Activated CD4-positive, alpha-beta T cell treated with anti-CD3 and anti-CD28 coated beads, Interleukin-2, amount 50 U/mL, for 1 hour (primary cell): Measurements from ENCODE around the gene PRR5.
A peak's percentile ranks its signal among the peaks of the same experiment; 100 is the strongest.
"Not testable (repeated sequence)": the region's sequence is repeated elsewhere in the genome, so short reads cannot be mapped to it uniquely, and the experiment has no call there.

Source experiments
- DNase-seq: peaks from one replicate; pipeline ENCODE4 v3.0.0-alpha.2; 2020

PRR5 gene, protein sequence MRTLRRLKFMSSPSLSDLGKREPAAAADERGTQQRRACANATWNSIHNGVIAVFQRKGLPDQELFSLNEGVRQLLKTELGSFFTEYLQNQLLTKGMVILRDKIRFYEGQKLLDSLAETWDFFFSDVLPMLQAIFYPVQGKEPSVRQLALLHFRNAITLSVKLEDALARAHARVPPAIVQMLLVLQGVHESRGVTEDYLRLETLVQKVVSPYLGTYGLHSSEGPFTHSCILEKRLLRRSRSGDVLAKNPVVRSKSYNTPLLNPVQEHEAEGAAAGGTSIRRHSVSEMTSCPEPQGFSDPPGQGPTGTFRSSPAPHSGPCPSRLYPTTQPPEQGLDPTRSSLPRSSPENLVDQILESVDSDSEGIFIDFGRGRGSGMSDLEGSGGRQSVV

GRCh38 chr22:44701824-44702478, at the start of gene PRR5:
PRR5 (plus strand) TSS chr22:44702204; CDS start chr22:44702475, 271 bp downstream.
- peak; percentile 74 for DNase-seq

- not testable (repeated sequence) for DNase-seq
These were observed 49.1 kb upstream of the PRR5 start for GRCh38 chr22:44652866-44653265.

DNA sequence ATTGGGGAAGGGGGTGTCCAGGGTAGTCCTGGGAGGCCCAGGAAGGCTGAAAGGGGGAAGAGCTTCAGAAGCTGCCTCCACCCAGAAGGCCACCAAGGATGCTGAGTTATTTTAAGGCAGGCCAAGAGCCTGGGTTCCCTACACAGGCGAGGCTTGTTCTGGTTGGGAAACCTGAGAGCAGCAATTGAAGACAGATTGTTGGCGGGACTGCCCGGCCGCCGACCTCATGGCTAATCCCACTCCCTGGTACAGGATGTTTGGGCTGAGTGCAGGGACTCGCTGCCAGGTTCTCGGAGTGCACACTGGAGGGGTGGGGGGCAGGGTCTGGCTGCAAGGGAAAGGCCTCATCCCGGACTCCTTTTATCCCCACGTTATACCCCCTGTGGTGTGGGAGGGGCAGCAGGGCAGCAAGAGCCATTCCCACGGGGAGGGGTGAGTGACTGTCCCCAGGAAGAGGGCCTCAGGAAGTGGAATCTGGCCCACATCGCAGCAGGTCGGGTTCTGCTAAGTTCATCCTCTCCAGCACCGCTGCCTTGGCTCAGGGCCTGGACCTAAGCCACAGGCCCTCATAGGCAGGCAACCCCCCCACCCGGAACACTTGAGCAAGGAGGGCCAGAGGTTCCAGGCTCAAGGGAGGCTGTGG, 43.6 kb upstream of the PRR5 start:
- no peak for DNase-seq

DNA sequence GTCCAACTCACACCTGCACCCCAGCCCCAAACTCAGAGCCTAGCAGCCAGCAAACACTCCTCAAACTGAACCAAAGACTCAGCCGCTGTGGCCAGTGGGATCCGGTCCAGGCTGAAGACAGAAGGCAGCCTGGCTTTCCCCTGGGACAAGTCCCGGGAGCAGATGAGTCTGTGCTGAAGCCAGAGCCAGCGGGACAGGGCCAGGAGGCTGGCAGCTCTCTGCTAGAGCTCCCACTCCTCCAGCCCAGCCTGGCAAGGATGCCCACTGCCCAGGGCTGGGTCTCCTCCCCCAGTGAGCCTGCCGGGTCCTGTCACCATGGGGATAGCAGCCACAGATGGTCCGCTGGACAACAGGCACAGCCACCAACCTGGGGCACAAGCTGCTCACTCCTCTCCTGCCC, 42.9 kb upstream of the PRR5 start:
- DNase-seq = no peak

DNA sequence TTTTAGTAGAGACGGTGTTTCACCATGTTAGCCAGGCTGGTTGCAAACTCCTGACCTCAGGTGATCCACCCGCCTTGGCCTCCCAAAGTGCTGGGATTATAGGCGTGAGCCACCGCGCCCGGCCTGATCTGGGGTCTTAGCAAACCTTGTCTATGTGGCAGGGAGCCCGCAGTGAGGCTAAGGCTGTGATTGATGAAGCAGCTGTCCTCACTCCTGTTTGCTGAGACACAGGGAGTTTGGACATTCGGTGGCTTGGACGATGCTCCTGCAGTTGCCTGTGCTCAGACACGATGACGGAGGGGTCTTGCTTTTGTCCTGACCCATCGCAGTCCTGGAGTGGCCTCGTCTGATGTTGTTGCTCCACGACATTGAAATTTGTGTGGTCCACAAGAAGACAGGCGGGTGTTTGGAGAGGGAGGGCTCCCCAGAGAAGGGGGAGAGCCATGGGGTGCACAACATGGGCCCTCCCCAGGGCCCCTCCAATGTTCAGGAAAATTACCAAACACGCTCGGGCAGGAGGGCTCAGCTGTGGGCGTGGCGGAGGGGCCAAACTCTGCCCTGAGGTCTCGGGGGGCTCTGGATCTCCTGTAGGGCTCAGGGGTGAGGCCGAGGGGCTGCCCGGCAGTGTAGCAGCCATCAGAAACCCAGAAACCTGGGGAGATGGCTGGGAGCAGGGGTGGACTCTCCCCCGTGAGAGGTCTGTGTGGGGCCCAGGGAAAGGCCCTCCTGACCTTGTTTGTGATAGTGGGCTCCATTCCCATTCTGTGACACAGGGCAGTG, 41.8 kb upstream of the PRR5 start:
- DNase-seq = no peak

DNA sequence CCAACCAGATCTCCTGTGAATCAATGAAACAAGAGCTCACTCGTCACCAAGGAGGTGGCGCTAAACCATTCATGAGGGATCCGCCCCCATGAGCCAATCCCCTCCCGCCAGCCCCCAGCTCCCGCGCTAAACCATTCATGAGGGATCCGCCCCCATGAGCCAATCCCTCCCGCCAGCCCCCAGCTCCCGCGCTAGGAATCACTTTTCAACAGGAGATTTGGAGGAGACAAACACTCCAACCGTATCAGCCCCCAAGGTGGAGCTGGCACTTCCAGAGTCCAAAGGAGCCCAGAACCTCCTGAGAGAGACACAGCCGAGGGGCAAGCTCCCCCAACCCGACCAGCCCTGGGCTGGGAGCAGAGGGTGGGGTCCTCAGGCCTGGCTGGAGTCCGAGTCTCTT, 40.9 kb upstream of the PRR5 start:
- DNase-seq = no peak

- DNase-seq = no peak
These were observed 40.1 kb upstream of the PRR5 start for GRCh38 chr22:44661659-44662569.

DNA sequence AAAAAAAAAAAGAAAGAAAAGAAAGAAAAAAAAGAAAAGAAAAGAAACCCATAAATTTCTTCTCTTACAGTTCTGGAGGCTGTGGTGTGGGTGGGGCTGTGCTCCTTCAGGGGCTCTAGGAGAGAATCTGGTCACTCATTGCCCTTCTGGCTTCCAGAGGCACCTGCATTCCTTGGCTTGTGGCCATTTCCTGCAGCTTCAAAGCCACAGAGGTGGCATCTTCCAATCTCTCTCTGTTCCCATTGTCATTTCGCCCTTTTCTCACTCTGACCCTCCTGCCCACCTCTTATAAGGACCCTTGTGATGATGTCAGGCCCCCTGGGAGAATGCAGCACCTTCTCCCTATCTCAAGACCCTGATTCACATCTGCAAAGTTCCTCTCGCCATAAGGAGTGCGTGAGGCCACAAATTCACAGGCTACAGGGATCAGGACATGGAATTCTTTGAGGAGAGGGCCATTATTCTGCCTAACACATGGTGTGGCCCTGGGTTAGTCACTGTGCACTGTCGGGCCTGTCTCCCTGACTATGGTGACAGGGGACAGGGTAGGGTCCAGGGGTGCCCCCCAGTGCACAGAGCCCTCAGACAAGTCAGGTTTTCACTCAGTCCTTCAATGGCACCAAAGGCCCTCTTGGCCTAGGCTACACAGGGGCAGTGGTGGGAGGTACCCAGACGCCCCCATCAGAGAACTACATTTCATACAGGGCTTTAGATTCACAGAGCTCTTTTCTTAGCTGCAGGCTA, 38.6 kb upstream of the PRR5 start:
- DNase-seq = no peak

GRCh38 chr22:44664149-44664548, 37.9 kb upstream of the PRR5 start:
- DNase-seq = peak; percentile 26

DNA sequence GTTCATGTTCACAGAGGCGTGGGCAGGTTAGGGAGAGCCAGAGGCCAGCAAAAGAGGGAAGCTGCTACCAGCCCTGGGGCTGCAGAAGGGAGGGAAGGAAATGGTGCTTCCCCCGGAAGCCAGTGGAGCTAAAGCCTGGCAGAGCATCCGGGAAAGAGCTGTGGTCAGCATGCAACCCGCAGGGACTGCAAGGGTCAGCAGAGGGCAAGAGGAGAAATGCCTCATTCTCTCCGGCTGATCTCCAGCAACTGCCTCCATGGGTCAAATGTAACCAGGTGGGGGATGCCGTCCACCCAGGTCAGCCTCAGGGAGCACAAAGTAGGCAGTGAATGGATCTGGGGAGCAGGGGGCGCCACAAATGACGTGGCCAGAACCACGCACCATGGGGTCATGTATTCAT, 36.9 kb upstream of the PRR5 start:
- no peak for DNase-seq

DNA sequence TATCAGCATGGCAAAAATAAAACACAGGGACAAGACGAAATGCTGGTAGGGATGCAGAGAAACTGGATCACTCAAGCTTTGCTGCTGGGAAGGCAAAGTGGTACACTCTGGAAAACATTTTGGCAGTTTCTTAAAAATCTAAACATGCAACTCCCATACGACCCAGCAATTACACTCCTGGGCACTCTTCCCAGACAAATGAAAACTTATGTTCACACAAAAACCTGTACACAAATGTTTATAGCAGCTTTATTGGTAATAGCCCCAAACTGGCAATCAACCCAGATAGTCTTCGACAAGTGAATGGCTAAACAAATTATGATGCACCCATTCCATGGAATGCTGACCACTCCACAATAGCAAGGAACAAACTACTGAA, 35.8 kb upstream of the PRR5 start:
- no peak for DNase-seq

DNA sequence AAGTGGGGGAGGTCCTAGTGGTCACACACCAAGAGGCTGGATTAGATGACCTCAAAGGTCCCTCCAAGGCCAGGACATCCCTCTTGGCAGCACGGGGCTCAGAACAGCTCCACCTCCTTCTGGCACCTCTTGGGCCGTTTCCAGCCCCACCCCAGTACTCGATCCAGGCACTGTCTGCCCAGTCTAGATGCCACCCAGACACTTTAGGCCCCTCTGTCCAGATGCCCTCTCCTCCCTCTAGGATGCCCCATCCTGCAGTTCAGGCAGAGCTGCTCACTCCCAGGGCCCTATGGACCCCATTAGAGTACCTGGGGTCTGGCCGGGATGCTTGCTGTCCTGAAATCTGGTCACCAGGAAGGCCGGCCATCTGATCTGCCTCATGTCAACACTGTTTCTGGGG, 34.7 kb upstream of the PRR5 start:
- DNase-seq = no peak

DNA sequence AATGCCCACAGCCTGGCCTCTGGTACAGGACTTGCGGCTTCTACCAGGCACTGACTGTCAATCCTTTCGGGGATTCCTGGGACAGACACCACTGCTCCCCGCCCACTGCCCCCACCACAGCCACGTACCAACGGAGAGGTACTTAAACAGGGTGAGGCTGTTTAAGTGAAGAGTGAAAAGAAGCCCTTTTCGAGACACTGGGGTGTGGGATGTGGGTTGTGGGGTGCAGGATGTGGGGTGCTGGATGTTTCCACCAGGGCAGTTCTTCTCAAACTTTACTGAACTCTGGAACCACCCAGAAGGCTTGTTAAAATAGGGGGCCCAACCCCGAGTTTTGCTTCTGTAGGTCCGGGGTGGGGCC, 34.2 kb upstream of the PRR5 start:
- peak; percentile 55 for DNase-seq

DNA sequence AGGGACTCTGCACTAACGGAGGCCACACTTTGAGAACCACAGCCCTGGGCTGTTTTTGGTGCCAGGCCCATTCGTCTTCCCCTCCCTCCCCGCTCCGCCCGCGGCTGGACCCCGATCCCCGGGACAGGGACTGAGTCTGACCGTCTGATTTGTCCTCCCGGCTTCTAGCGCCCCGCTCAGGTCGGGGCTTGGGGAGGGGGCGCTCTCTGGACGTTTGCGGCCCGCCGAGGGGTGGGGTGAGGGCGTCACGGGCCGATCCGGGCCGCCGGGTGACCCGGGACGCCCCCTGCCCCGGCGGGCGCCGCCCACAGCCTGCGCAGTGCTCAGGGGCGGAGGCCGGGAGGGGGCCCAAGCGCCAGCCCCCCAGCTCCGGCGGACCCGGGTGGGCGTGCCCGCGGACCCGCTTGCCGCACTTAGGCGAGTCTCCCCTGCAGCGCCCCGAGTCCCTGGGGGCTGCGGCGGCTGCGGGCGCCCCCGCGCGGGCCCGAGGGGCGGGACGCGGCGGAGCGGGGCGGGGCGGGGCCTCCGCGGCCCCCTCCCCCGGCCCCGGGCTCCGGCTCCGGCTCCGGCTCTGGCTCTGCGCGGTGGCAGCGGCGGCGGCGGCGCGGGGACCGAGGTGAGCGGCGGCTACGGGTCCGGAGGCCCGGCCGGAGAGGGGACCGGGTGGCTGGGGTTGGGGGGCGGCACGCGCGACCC, 33.7 kb upstream of the PRR5 start:
- peak; percentile 41 for DNase-seq

- DNase-seq = no peak
These were observed 33.0 kb upstream of the PRR5 start for GRCh38 chr22:44668886-44669521.

DNA sequence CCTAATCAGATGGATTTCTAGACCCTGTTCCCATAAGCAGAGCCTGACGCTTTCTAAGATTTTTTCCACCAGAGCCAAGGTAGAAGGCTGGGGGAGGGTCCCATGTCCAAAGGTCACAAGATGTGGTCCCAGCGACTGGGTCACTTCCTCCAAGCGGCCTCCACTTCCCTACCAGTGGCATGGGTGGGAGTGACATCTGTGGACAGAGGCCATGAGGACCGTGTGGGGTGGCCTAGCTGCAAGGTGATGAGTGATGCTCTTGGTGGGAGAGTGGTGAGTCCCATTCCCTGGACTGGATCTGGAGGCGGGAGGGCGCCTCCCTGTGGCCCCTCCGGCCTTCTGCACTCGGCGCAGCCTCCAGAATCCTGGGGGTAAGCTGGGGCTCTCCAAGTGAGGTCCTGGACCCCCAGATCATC, 32.4 kb upstream of the PRR5 start:
- no peak for DNase-seq

DNA sequence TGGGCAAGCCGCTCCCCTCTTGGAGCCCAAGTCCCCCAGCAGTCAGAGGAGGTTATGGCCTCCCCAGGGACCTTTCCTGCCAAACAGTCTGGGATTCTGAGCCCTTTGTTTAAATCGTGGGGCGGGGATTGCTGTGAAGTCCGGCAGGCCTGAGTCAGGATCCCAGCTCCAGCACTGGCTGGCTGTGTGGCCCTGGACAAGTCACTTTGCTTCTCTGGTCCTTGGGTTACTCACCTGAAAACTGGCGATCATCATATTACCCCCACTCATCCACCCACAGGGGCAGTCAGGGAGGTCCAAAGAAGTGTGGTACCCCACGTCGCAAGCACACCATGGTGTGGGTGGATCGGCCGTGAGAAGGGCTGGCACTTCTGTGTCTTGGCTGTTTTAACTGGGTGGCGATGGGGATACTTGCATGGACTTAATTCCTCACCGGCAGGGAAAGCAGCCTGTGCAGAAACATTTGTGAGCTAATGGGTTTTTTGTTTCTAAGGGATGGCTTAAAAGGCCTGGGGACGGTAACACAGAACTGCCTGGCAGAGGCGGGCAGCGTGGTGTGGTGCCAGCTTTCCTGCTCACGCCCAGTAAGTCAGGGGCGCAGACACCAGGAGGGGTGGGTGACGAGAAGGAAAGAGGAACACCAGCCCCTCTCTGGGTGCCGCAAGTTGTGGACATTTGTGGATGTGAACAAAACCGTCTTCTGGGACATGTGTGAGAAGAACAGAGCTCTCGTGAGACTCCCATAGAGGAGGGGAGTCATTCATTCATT, 31.6 kb upstream of the PRR5 start:
- DNase-seq = no peak

- DNase-seq = no peak
These were observed 30.3 kb upstream of the PRR5 start for GRCh38 chr22:44671742-44672141.

GRCh38 chr22:44672632-44673031, 29.4 kb upstream of the PRR5 start:
- no peak for DNase-seq

DNA sequence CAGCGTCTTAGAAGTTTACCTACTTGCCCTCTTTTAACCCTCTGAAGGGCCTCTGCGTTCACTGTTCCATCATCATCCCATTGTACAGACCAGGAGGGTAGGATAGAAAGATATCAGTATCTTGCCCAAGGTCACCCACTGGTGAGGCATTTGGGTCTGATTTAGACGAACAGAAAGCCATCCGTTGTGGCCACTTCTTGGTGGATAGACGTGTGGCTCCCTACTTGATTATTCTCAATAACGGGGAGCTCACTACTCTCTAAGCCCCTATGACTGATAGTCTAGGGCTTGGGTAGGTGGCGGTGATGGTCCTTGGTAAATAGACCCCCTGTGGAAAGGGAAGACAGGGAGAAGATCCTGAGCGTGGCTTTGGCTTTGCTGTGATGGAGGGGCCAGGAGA, 28.6 kb upstream of the PRR5 start:
- DNase-seq = no peak
